SK-N-SH (cell line): ENCODE data around the gene IFI27L1. TPM values are rescaled to one million over a fixed set of nuclear protein-coding genes. Genes with fewer than 3 reads are reported as not detected.

ENCODE experiments used
- CTCF ChIA-PET: fragments of 300-600, 350-600 bp; formaldehyde crosslinking; extraction: SDS; loops from one replicate; lab custom pipeline; 2021; lab: Yijun Ruan, JAX
- POLR2A ChIA-PET: fragments of 350-600 bp; sonication (Branson Sonifier 250); formaldehyde crosslinking; extraction: SDS; loops from one replicate; lab custom pipeline; 2020; ENCODE audit warnings: antibody characterized with exemption, inconsistent platforms; lab: Yijun Ruan, JAX
- DNase-seq: peaks from one replicate; pipeline ENCODE4 v3.0.0; 2012
- H2AFZ ChIP-seq: fragments of 200-600 bp; sonication (generic); 2 replicates; pipeline ENCODE4 v1.8.1; 2016; ENCODE audit warnings: antibody characterized with exemption, mild to moderate bottlenecking, low read depth
- H3F3A ChIP-seq: fragments of 200-600 bp; sonication (generic); replicated peaks from 2 replicates; pipeline ENCODE3; 2016; ENCODE audit warnings: antibody characterized with exemption, mild to moderate bottlenecking; ENCODE audit not compliant: insufficient read depth
- H3K27ac ChIP-seq, 2 experiments: fragments of 200-500 bp in 1 of 2; fragments of 200-600 bp in 1 of 2; sonication (Bioruptor generic) in 1 of 2; sonication (generic), shearing (Covaris generic) in 1 of 2; 2 replicates each; pipeline versions ENCODE4 v1.5.1 to v1.6.1; 2014 to 2016; ENCODE audit warnings: low read depth in 2 of 2, inconsistent platforms in 1 of 2, low read length in 1 of 2, mild to moderate bottlenecking in 1 of 2, mixed read lengths in 1 of 2
- H3K27me3 ChIP-seq: fragments of 200-600 bp; sonication (generic), shearing (Covaris generic); 2 replicates; pipeline ENCODE4 v1.6.1; 2016; ENCODE audit warnings: mixed run types; ENCODE audit not compliant: insufficient read depth
- H3K36me3 ChIP-seq, 2 experiments: fragments of 200-500 bp in 1 of 2; fragments of 200-600 bp in 1 of 2; sonication (Bioruptor generic) in 1 of 2; sonication (generic) in 1 of 2; replicated peaks in 1 of 2; 2 replicates each; pipeline versions ENCODE3 to v1.5.1; 2014 to 2016; ENCODE audit warnings: low read length in 1 of 2, mild to moderate bottlenecking in 1 of 2; ENCODE audit not compliant: insufficient read depth in 2 of 2, control insufficient read depth in 1 of 2
- H3K4me1 ChIP-seq, 2 experiments: fragments of 200-500 bp in 1 of 2; fragments of 200-600 bp in 1 of 2; sonication (Bioruptor generic) in 1 of 2; sonication (generic), shearing (Covaris generic) in 1 of 2; 2 replicates each; pipeline versions ENCODE4 v1.5.1 to v1.6.1; 2014 to 2016; ENCODE audit warnings: low read depth in 1 of 2, low read length in 1 of 2, mixed run types in 1 of 2; ENCODE audit not compliant: insufficient read depth in 2 of 2, control insufficient read depth in 1 of 2
- H3K4me2 ChIP-seq: fragments of 200-600 bp; sonication (generic), shearing (Covaris generic); 2 replicates; pipeline ENCODE4 v1.6.1; 2017; ENCODE audit warnings: mixed run types
- H3K4me3 ChIP-seq, 2 experiments: fragments of 200-500 bp in 1 of 2; fragments of 200-600 bp in 1 of 2; sonication (Bioruptor generic) in 1 of 2; sonication (generic), shearing (Covaris generic) in 1 of 2; 2 replicates each; pipeline versions ENCODE4 v1.5.1 to v1.8.1; 2014 to 2016; ENCODE audit warnings: low read depth in 2 of 2, inconsistent platforms in 1 of 2, low read length in 1 of 2, mild to moderate bottlenecking in 1 of 2, mixed read lengths in 1 of 2, moderate library complexity in 1 of 2
- H3K79me2 ChIP-seq: fragments of 200-600 bp; sonication (generic); 2 replicates; pipeline ENCODE4 v1.8.1; 2017; ENCODE audit warnings: mild to moderate bottlenecking; ENCODE audit not compliant: insufficient read depth
- H3K9ac ChIP-seq: fragments of 200-600 bp; sonication (generic); 2 replicates; pipeline ENCODE4 v1.6.1; 2017; ENCODE audit warnings: mixed run types
- H3K9me2 ChIP-seq: fragments of 200-600 bp; sonication (generic); 2 replicates; pipeline ENCODE4 v1.6.1; 2017; ENCODE audit warnings: mixed run types
- H3K9me3 ChIP-seq: fragments of 200-600 bp; sonication (generic); 2 replicates; pipeline ENCODE4 v1.6.1; 2017; ENCODE audit warnings: mixed run types, mild to moderate bottlenecking, moderate library complexity
- H4K20me1 ChIP-seq: fragments of 200-600 bp; sonication (generic); 2 replicates; pipeline ENCODE4 v1.6.1; 2017; ENCODE audit warnings: mild to moderate bottlenecking, mixed run types; ENCODE audit not compliant: insufficient read depth
- EP300 ChIP-seq, 2 experiments: IDR thresholded peaks; 2 replicates each; pipeline versions ENCODE4 v1.4.0 to v1.6.1; 2012; ENCODE audit warnings: borderline replicate concordance in 1 of 2, low read depth in 1 of 2, low read length in 1 of 2
- FOSL2 ChIP-seq: IDR thresholded peaks from 2 replicates; pipeline ENCODE4 v1.4.0; 2012; ENCODE audit warnings: low read depth, mild to moderate bottlenecking, moderate library complexity, borderline replicate concordance
- GABPA ChIP-seq: IDR thresholded peaks from 2 replicates; pipeline ENCODE4 v1.4.0; 2012; ENCODE audit warnings: low read depth, mild to moderate bottlenecking
- JUND ChIP-seq: IDR thresholded peaks from 2 replicates; pipeline ENCODE4 v1.4.0; 2012
- MEF2A ChIP-seq: IDR thresholded peaks from 2 replicates; pipeline ENCODE4 v1.4.0; 2012; ENCODE audit warnings: low read depth, borderline replicate concordance
- NRF1 ChIP-seq: IDR thresholded peaks from 2 replicates; pipeline ENCODE4 v1.6.1; 2012; ENCODE audit warnings: low read depth, mild to moderate bottlenecking, low read length
- RCOR1 ChIP-seq: fragments of 150-350 bp; IDR thresholded peaks from 2 replicates; pipeline ENCODE4 v1.6.1; 2017; ENCODE audit warnings: antibody characterized with exemption, low read length
- RFX5 ChIP-seq: IDR thresholded peaks from 2 replicates; pipeline ENCODE4 v1.6.1; 2012; ENCODE audit warnings: mild to moderate bottlenecking, improper control_type of control experiment, low read length
- RXRA ChIP-seq: IDR thresholded peaks from 2 replicates; pipeline ENCODE4 v1.4.0; 2012; ENCODE audit warnings: low read depth, mild to moderate bottlenecking, borderline replicate concordance
- TAF1 ChIP-seq: IDR thresholded peaks from 2 replicates; pipeline ENCODE4 v1.6.1; 2012; ENCODE audit warnings: low read depth, mild to moderate bottlenecking, low read length, moderate library complexity, borderline replicate concordance
- WGBS: methylation state at CpG from one replicate; pipeline ENCODE4 v1.1.6; 2017; ENCODE audit warnings: low lambda C conversion rate; 5-methylcytosine and 5-hydroxymethylcytosine counted together
- polyA plus RNA-seq, 3 experiments: library from polyadenylated mRNA; depleted of rRNA; stranded (reverse); fragments of >200 nt; gene quantifications; 2 replicates each; pipeline ENCODE4 v1.2.3, GENCODE V29; 2012
- TF ChIP-seq, protein P1 (sequence below): IDR thresholded peaks from 2 replicates; pipeline ENCODE4 v1.4.0; 2012; ENCODE audit warnings: low read depth
- TF ChIP-seq, protein P2 (sequence below): fragments of 150-350 bp; IDR thresholded peaks from 2 replicates; pipeline ENCODE4 v1.6.1; 2017; ENCODE audit warnings: antibody characterized with exemption, low read length, low read depth, borderline replicate concordance
- TF ChIP-seq, protein P3 (sequence below): IDR thresholded peaks from 2 replicates; pipeline ENCODE4 v1.6.1; 2012; ENCODE audit warnings: mild to moderate bottlenecking, low read depth, low read length, moderate library complexity
- TF ChIP-seq, protein P4 (sequence below): fragments of 200-600 bp; sonication (generic); IDR thresholded peaks from 2 replicates; pipeline ENCODE4 v1.6.1; 2017; ENCODE audit warnings: antibody characterized with exemption, mild to moderate bottlenecking, moderate library complexity
- TF ChIP-seq, protein P5 (sequence below): IDR thresholded peaks from 2 replicates; pipeline ENCODE4; 2012

The IFI27L1 gene
- polyA plus RNA-seq, 1 of the 3 experiments (the other 2 are of a cell fraction): 35.3 TPM

DNA sequence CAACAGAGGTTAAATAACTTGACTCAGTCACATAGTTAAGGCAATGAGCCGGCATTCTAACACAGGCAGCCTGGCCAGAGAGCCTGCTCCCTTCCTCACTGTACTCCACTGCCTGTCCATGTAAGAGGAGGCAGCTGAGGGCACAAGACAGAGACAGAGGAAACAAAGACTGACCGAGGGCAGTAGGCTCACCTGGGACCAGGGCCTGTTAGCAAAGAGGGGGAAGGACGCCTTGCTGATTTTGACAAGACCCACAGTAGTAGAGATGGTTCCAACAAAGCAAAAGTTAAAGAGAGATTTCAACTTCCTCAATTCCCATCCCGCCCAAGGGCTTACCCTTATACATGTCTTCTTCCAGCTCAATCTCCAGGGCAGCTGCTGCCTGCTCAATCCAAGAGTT lies 28.4 kb upstream of the IFI27L1 start:
- Histone ChIP-seq H4K20me1 (no peaks in the 10 kb centered on the region), H3K4me2 (no peak overlapping the region), H3K9ac (no peak overlapping the region), H3K79me2 (no peaks in the 10 kb centered on the region), H3K9me2 (no peaks in the 10 kb centered on the region), H2AFZ (no peak overlapping the region), H3K27me3 (no peaks in the 10 kb centered on the region), H3K4me1 (peaks cover 0 to 18% of the 10 kb centered on the region in 2 experiments; a peak in 2 of 4 replicates), H3K9me3 (no peaks in the 10 kb centered on the region), H3K4me3 (no peak overlapping the region), H3F3A (no peaks in the 10 kb centered on the region), H3K36me3 (peaks cover 39 to 91% of the 10 kb centered on the region in 2 experiments), H3K27ac (no peak overlapping the region; a peak in 1 of 4 replicates)
- 96% methylated on average over 4 of the region's 4 CpGs for WGBS
- TF ChIP-seq RXRA (no peak), NRF1 (no peak), RCOR1 (no peak), JUND (no peak), RFX5 (no peak), MEF2A (no peak), TAF1 (no peak), EP300 (IDR thresholded peaks at IDR 0.05; ENCODE audit: borderline replicate concordance in 1 of 2, low read depth in 1 of 2, low read length in 1 of 2) (no peak), GABPA (no peak), FOSL2 (no peak)
- TF ChIP-seq, protein P1, sequence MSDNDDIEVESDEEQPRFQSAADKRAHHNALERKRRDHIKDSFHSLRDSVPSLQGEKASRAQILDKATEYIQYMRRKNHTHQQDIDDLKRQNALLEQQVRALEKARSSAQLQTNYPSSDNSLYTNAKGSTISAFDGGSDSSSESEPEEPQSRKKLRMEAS: no peak
- TF ChIP-seq, protein P2, sequence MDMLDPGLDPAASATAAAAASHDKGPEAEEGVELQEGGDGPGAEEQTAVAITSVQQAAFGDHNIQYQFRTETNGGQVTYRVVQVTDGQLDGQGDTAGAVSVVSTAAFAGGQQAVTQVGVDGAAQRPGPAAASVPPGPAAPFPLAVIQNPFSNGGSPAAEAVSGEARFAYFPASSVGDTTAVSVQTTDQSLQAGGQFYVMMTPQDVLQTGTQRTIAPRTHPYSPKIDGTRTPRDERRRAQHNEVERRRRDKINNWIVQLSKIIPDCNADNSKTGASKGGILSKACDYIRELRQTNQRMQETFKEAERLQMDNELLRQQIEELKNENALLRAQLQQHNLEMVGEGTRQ: no peak
- TF ChIP-seq, protein P3, sequence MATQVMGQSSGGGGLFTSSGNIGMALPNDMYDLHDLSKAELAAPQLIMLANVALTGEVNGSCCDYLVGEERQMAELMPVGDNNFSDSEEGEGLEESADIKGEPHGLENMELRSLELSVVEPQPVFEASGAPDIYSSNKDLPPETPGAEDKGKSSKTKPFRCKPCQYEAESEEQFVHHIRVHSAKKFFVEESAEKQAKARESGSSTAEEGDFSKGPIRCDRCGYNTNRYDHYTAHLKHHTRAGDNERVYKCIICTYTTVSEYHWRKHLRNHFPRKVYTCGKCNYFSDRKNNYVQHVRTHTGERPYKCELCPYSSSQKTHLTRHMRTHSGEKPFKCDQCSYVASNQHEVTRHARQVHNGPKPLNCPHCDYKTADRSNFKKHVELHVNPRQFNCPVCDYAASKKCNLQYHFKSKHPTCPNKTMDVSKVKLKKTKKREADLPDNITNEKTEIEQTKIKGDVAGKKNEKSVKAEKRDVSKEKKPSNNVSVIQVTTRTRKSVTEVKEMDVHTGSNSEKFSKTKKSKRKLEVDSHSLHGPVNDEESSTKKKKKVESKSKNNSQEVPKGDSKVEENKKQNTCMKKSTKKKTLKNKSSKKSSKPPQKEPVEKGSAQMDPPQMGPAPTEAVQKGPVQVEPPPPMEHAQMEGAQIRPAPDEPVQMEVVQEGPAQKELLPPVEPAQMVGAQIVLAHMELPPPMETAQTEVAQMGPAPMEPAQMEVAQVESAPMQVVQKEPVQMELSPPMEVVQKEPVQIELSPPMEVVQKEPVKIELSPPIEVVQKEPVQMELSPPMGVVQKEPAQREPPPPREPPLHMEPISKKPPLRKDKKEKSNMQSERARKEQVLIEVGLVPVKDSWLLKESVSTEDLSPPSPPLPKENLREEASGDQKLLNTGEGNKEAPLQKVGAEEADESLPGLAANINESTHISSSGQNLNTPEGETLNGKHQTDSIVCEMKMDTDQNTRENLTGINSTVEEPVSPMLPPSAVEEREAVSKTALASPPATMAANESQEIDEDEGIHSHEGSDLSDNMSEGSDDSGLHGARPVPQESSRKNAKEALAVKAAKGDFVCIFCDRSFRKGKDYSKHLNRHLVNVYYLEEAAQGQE: no peak
- TF ChIP-seq, protein P4, sequence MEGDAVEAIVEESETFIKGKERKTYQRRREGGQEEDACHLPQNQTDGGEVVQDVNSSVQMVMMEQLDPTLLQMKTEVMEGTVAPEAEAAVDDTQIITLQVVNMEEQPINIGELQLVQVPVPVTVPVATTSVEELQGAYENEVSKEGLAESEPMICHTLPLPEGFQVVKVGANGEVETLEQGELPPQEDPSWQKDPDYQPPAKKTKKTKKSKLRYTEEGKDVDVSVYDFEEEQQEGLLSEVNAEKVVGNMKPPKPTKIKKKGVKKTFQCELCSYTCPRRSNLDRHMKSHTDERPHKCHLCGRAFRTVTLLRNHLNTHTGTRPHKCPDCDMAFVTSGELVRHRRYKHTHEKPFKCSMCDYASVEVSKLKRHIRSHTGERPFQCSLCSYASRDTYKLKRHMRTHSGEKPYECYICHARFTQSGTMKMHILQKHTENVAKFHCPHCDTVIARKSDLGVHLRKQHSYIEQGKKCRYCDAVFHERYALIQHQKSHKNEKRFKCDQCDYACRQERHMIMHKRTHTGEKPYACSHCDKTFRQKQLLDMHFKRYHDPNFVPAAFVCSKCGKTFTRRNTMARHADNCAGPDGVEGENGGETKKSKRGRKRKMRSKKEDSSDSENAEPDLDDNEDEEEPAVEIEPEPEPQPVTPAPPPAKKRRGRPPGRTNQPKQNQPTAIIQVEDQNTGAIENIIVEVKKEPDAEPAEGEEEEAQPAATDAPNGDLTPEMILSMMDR: no peak
- TF ChIP-seq, protein P5, sequence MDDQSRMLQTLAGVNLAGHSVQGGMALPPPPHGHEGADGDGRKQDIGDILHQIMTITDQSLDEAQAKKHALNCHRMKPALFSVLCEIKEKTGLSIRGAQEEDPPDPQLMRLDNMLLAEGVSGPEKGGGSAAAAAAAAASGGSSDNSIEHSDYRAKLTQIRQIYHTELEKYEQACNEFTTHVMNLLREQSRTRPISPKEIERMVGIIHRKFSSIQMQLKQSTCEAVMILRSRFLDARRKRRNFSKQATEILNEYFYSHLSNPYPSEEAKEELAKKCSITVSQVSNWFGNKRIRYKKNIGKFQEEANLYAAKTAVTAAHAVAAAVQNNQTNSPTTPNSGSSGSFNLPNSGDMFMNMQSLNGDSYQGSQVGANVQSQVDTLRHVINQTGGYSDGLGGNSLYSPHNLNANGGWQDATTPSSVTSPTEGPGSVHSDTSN: no peak
- ChIA-PET POLR2A (no interaction called here), CTCF (interaction anchor here (1.0 to 8.3 kb wide), 8 partner anchors 8 to 129 kb away, joined by 3 to 100 read pairs (median 15); partner anchors contain the start of gene IFI27L2)
- DNase-seq: no peak
